GM12892 (cell line): ENCODE results near the gene SLIT3.

ENCODE experiments used
- POLR2A ChIP-seq: IDR thresholded peaks from 2 replicates; pipeline ENCODE4 v1.6.1; 2011; ENCODE audit warnings: low read depth, low read length, control low read depth
- POLR2AphosphoS5 ChIP-seq: IDR thresholded peaks from 2 replicates; pipeline ENCODE4 v1.6.1; 2011; ENCODE audit warnings: low read depth, low read length, control low read depth

- TF ChIP-seq POLR2AphosphoS5 (no peak), POLR2A (no peak)
Observed at GRCh38 chr5:168833383-168833782, 467.6 kb downstream of the SLIT3 start.
